ENCODE results near the gene ZNF836. TPM values are rescaled to one million over a fixed set of nuclear protein-coding genes. Genes with fewer than 3 reads are reported as not detected.

The ZNF836 gene
- total and polyA plus RNA-seq, 2 experiments from 2014 or later: 7.3 to 9.4 TPM

GRCh38 chr19:52138983-52139251, 32.5 kb downstream of the ZNF836 start:
- H3K9me3 ChIP-seq (ENCODE audit: low read depth): no peaks in the 10 kb centered on the region
- peaks cover 5% of the 10 kb centered on the region for H3K4me1 ChIP-seq (ENCODE audit: low read depth)

GRCh38 chr19:52138278-52138982, 33.0 kb downstream of the ZNF836 start:
- no peaks in the 10 kb centered on the region for H3K27me3 ChIP-seq
- no peaks in the 10 kb centered on the region for H3K36me3 ChIP-seq
- H3K4me1 ChIP-seq (ENCODE audit: low read depth): peaks cover 5% of the 10 kb centered on the region
- H3K27ac ChIP-seq: peak overlapping the region; percentile 93
- peak overlapping the region; percentile 79 for H3K4me3 ChIP-seq
- DNase-seq (ENCODE audit: low read depth in 1 of 2, low spot score in 1 of 2): peak; percentile 29 to 65
- TF ChIP-seq CTCF (IDR thresholded peaks at IDR 0.05; ENCODE audit: low read depth, low read length): no peak
- no peaks in the 10 kb centered on the region for H3K9me3 ChIP-seq (ENCODE audit: low read depth)

More at GRCh38 chr19:52138983-52139251, 32.5 kb downstream of the ZNF836 start:
- no peaks in the 10 kb centered on the region for H3K36me3 ChIP-seq
- no peak for DNase-seq (ENCODE audit: low read depth in 1 of 2, low spot score in 1 of 2)
- no peaks in the 10 kb centered on the region for H3K27me3 ChIP-seq
- no peak for TF ChIP-seq CTCF (IDR thresholded peaks at IDR 0.05; ENCODE audit: low read depth, low read length)
- H3K27ac ChIP-seq: peak overlapping the region; percentile 93
- H3K4me3 ChIP-seq: peak overlapping the region; percentile 79

DNA sequence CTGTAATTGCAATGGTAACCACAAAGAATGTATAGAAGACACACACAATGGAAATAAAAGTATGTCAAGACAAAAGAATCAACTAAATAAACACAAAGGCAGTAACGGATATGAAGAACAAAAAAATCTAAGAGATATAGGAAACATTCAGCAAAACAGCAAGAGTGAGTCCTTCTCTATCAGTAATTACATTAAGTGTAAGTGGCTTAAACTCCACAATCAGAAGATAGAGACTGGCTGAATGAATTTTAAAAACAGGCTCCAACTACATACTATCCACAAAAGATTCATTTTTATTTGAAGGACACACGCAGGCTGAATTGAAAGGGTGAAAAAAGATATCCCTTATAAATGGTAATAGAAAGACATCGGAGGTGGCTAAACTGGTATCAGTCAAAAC, 51.1 kb downstream of the ZNF836 start:
- no peak overlapping the region for H3K4me3 ChIP-seq
- no peaks in the 10 kb centered on the region for H3K4me1 ChIP-seq (ENCODE audit: low read depth)
- peaks cover 42% of the 10 kb centered on the region for H3K36me3 ChIP-seq
- peaks cover 26% of the 10 kb centered on the region for H3K9me3 ChIP-seq (ENCODE audit: low read depth)
- no peak for TF ChIP-seq CTCF (IDR thresholded peaks at IDR 0.05; ENCODE audit: low read depth, low read length)
- H3K27me3 ChIP-seq: no peaks in the 10 kb centered on the region
- H3K27ac ChIP-seq: no peak overlapping the region
- no peak for DNase-seq (ENCODE audit: low read depth in 1 of 2, low spot score in 1 of 2)

DNA sequence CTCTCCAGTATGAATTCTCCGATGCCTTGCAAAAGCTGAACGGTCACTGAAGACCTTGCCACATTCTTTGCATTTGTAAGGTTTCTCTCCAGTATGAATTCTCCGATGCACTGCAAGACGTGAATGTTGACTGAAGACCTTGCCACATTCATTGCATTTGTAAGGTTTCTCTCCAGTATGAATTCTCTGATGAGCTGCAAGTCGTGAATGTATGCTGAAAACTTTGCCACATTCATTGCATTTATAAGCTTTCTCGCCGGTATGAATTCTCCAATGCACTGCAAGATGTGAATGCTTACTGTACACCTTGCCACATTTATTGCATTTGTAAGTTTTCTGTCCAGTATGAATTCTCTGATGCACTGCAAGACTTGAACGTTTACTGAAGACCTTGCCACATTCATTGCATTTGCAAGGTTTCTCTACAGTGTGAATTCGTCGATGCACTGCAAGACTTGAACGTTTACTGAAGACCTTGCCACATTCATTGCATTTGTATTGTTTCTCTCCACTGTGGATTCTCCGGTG, 55.8 kb downstream of the ZNF836 start:
- H3K4me1 ChIP-seq (ENCODE audit: low read depth): no peaks in the 10 kb centered on the region
- TF ChIP-seq CTCF (IDR thresholded peaks at IDR 0.05; ENCODE audit: low read depth, low read length): no peak
- no peaks in the 10 kb centered on the region for H3K27me3 ChIP-seq
- H3K27ac ChIP-seq: no peak overlapping the region
- H3K4me3 ChIP-seq: no peak overlapping the region
- H3K9me3 ChIP-seq (ENCODE audit: low read depth): peaks cover 36% of the 10 kb centered on the region
- peaks cover 23% of the 10 kb centered on the region for H3K36me3 ChIP-seq
- DNase-seq (ENCODE audit: low read depth in 1 of 2, low spot score in 1 of 2): peak in 1 of 2 donors; percentile 4

DNA sequence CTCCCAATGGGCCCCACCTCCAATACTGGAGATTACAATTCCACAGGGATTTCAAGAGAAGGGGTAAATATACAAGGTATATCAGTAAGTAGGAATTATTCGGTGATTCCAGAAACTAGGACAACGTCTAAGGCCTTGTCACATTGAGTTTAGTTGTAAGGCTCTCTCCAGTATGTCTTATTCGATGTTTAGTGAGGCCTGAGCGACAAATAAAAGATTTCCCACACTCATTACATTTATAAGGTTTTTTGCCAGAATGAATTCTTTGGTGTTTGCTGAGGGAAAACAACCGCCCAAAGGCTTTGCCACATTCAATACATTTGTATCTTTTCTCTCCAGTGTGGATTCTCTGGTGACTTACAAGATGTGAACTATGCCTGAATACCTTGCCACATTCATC, 56.7 kb downstream of the ZNF836 start:
- TF ChIP-seq CTCF (IDR thresholded peaks at IDR 0.05; ENCODE audit: low read depth, low read length): no peak
- no peak overlapping the region for H3K27ac ChIP-seq
- H3K4me3 ChIP-seq: no peak overlapping the region
- peaks cover 23% of the 10 kb centered on the region for H3K36me3 ChIP-seq
- H3K27me3 ChIP-seq: no peaks in the 10 kb centered on the region
- peaks cover 39% of the 10 kb centered on the region for H3K9me3 ChIP-seq (ENCODE audit: low read depth)
- no peak for DNase-seq (ENCODE audit: low read depth in 1 of 2, low spot score in 1 of 2)
- no peaks in the 10 kb centered on the region for H3K4me1 ChIP-seq (ENCODE audit: low read depth)
